Gastrocnemius medialis (tissue), 4 donors: ENCODE data around the gene FAM210A. TPM values are rescaled to one million over a fixed set of nuclear protein-coding genes. Genes with fewer than 3 reads are reported as not detected.

Experiments used
- ATAC-seq, 2 donors: fragments of 150-250 bp; one replicate each; pipeline ENCODE4 v1.9.1; 2016
- DNase-seq, 2 donors: peaks; one replicate each; pipeline ENCODE4 v3.0.0-alpha.2; 2019
- H3K27ac ChIP-seq, 4 donors: fragments of 200-600 bp; sonication (generic); 1 replicate in 1 of 4; 2 replicates in 3 of 4; pipeline ENCODE4 v1.5.1; 2016 to 2018; ENCODE audit warnings: mild to moderate bottlenecking in 2 of 4, moderate library complexity in 1 of 4
- H3K27me3 ChIP-seq, 3 donors: fragments of 200-600 bp; sonication (generic) in 2 of 3; 1 replicate in 1 of 3; 2 replicates in 2 of 3; pipeline versions ENCODE4 v1.5.1 to v1.6.0; 2016 to 2019; ENCODE audit warnings: mild to moderate bottlenecking in 1 of 3, moderate library complexity in 1 of 3
- H3K36me3 ChIP-seq, 2 donors: fragments of 200-600 bp; sonication (generic) in 1 of 2; one replicate each; pipeline ENCODE4 v1.5.1; 2017 to 2018
- H3K4me1 ChIP-seq, 2 donors: fragments of 200-600 bp; sonication (generic) in 1 of 2; one replicate each; pipeline ENCODE4 v1.5.1; 2016 to 2017; ENCODE audit warnings: mild to moderate bottlenecking in 2 of 2
- H3K4me3 ChIP-seq, 4 donors: fragments of 200-600 bp; sonication (generic) in 3 of 4; 1 replicate in 1 of 4; 2 replicates in 3 of 4; pipeline ENCODE4 v1.5.1; 2016 to 2019; ENCODE audit warnings: mild to moderate bottlenecking in 2 of 4
- H3K9me3 ChIP-seq, 3 donors: fragments of 200-600 bp; sonication (generic) in 2 of 3; 1 replicate in 1 of 3; 2 replicates in 2 of 3; pipeline ENCODE4 v1.5.1; 2016 to 2019
- POLR2A ChIP-seq, 2 donors: fragments of 450-650 bp; IDR thresholded peaks; one replicate each; pipeline ENCODE4 v1.6.1; 2017; ENCODE audit warnings: antibody characterized with exemption in 2 of 2, mild to moderate bottlenecking in 2 of 2, moderate library complexity in 2 of 2
- in situ Hi-C, 4 donors: fragments of 200-750 bp; cut with MboI; loops; one replicate each; pipeline versions ENCODE4 v1.15.0 to v1.8.0; 2017; ENCODE audit warnings: low sequenced_read_pairs in 4 of 4
- intact Hi-C: fragments of 100-400 bp; cut with DNase I; formaldehyde crosslinking; loops from one replicate; pipeline ENCODE4 v1.15.1; 2023; ENCODE audit warnings: low total_unique reads
- total RNA-seq, 4 donors: library from RNA; depleted of rRNA; stranded (reverse); fragments of >200 nt; gene quantifications; one replicate each; pipeline versions ENCODE4 v1.1.0 to v1.2.3, GENCODE V29; 2016
- TF ChIP-seq, protein P1 (sequence below), 5 experiments: fragments of 450-650 bp in 3 of 5; fragments of 200-600 bp in 2 of 5; sonication (generic) in 2 of 5; IDR thresholded peaks in 4 of 5; conservative IDR thresholded peaks in 1 of 5; 1 replicate in 4 of 5; 2 replicates in 1 of 5; pipeline ENCODE4 v1.5.1; 2016 to 2019; ENCODE audit warnings: antibody characterized with exemption in 5 of 5, mild to moderate bottlenecking in 3 of 5, moderate library complexity in 3 of 5

Gene FAM210A
- total RNA-seq, 4 donors from 2014 or later: 7.8 to 23.1 (median 16.3) TPM

GRCh38 chr18:13622751-13623150 is 103.6 kb downstream of the FAM210A start:
- in situ Hi-C loops (no loop called here), intact Hi-C loops (no loop called here)
- TF ChIP-seq, protein P1, sequence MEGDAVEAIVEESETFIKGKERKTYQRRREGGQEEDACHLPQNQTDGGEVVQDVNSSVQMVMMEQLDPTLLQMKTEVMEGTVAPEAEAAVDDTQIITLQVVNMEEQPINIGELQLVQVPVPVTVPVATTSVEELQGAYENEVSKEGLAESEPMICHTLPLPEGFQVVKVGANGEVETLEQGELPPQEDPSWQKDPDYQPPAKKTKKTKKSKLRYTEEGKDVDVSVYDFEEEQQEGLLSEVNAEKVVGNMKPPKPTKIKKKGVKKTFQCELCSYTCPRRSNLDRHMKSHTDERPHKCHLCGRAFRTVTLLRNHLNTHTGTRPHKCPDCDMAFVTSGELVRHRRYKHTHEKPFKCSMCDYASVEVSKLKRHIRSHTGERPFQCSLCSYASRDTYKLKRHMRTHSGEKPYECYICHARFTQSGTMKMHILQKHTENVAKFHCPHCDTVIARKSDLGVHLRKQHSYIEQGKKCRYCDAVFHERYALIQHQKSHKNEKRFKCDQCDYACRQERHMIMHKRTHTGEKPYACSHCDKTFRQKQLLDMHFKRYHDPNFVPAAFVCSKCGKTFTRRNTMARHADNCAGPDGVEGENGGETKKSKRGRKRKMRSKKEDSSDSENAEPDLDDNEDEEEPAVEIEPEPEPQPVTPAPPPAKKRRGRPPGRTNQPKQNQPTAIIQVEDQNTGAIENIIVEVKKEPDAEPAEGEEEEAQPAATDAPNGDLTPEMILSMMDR (IDR thresholded peaks at IDR 0.05 in 4 of 5, conservative IDR thresholded peaks at IDR 0.05 in 1 of 5): no peak
- TF ChIP-seq POLR2A (IDR thresholded peaks at IDR 0.05): no peak
- peaks cover 0 to 4% of the 10 kb centered on the region in 2 donors for H3K36me3 ChIP-seq
- no peaks in the 10 kb centered on the region for H3K27me3 ChIP-seq
- no peak overlapping the region for H3K27ac ChIP-seq
- H3K9me3 ChIP-seq: no peaks in the 10 kb centered on the region
- no peak overlapping the region for H3K4me3 ChIP-seq
- no peak for DNase-seq
- ATAC-seq: no peak
- H3K4me1 ChIP-seq: peaks cover 0 to 3% of the 10 kb centered on the region in 2 donors

DNA sequence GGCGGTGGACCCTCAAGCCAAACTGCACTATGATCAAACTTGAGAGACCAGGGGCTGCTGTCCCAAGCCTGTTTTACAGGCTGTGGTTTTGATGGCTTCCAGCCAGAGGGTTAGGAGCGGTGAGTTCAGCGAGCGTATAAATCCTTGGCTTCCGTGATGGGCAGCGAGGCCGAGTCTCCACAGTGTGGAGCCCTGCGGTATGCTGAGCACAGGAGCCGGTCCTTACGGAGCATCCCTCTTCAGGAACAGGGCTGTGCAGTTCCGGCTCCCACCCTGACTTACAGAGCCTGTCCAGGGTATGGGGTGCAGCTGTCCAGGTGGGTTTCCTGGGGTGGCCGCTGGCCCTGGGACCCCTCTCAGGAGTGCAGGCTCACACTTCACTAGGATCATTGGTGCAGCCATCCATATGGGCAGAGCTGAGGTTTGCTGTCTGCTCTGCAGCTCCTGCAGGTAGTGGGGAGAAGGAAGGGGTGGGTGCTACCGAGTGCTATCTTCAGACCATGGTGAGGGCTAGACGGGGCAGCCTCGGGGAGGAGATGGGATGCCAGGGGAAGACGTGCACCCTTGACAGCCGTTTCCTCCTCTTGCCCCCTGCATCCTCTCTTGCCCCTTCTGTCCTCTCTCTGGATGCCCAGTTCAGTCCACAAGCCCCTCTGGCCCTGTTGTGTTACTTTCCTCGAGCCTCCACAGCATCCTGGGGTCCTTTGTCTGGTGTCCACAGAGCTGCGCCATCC is 104.3 kb downstream of the FAM210A start:
- no peak overlapping the region for H3K27ac ChIP-seq
- ATAC-seq: no peak
- no peak for DNase-seq
- in situ Hi-C loops (no loop called here), intact Hi-C loops (no loop called here)
- H3K36me3 ChIP-seq: peaks cover 0 to 4% of the 10 kb centered on the region in 2 donors
- no peaks in the 10 kb centered on the region for H3K27me3 ChIP-seq
- H3K9me3 ChIP-seq: no peaks in the 10 kb centered on the region
- H3K4me1 ChIP-seq: peaks cover 0 to 3% of the 10 kb centered on the region in 2 donors
- no peak overlapping the region for H3K4me3 ChIP-seq
- TF ChIP-seq POLR2A (IDR thresholded peaks at IDR 0.05): no peak
- TF ChIP-seq, protein P1 (IDR thresholded peaks at IDR 0.05 in 4 of 5, conservative IDR thresholded peaks at IDR 0.05 in 1 of 5): no peak

GRCh38 chr18:13621446-13621849 is 104.9 kb downstream of the FAM210A start:
- TF ChIP-seq, protein P1 (IDR thresholded peaks at IDR 0.05 in 4 of 5, conservative IDR thresholded peaks at IDR 0.05 in 1 of 5): no peak
- TF ChIP-seq POLR2A (IDR thresholded peaks at IDR 0.05): no peak
- no peaks in the 10 kb centered on the region for H3K9me3 ChIP-seq
- no peak overlapping the region for H3K4me3 ChIP-seq
- intact Hi-C loops (no loop called here), in situ Hi-C loops (no loop called here)
- ATAC-seq (no peak), DNase-seq (no peak)
- H3K27ac ChIP-seq: no peak overlapping the region
- H3K4me1 ChIP-seq: peaks cover 0 to 3% of the 10 kb centered on the region in 2 donors
- H3K36me3 ChIP-seq: peaks cover 0 to 4% of the 10 kb centered on the region in 2 donors
- no peaks in the 10 kb centered on the region for H3K27me3 ChIP-seq

- H3K27ac ChIP-seq: no peak overlapping the region
- H3K4me3 ChIP-seq: no peak overlapping the region
- ATAC-seq: no peak
- no peaks in the 10 kb centered on the region for H3K27me3 ChIP-seq
- H3K4me1 ChIP-seq: peaks cover 2 to 8% of the 10 kb centered on the region in 2 donors
- H3K9me3 ChIP-seq: no peaks in the 10 kb centered on the region
- H3K36me3 ChIP-seq: peaks cover 0 to 4% of the 10 kb centered on the region in 2 donors
- TF ChIP-seq POLR2A (IDR thresholded peaks at IDR 0.05): no peak
- TF ChIP-seq, protein P1 (IDR thresholded peaks at IDR 0.05 in 4 of 5, conservative IDR thresholded peaks at IDR 0.05 in 1 of 5): no peak
- in situ Hi-C loops: no loop called here
- intact Hi-C loops: no loop called here
- no peak for DNase-seq
These were observed 105.4 kb downstream of the FAM210A start for GRCh38 chr18:13620818-13621445.
